H9 (cell line): ENCODE measurements around the gene SHANK3. TPM values are rescaled to one million over a fixed set of nuclear protein-coding genes. Genes with fewer than 3 reads are reported as not detected.

Experiments used
- DNase-seq: peaks from one replicate; pipeline ENCODE4 v3.0.0-alpha.2; 2017
- H2AFZ ChIP-seq: one replicate; pipeline ENCODE4 v1.6.1; 2013; ENCODE audit warnings: mild to moderate bottlenecking, low read length, control low read depth, moderate library complexity
- H2AK5ac ChIP-seq: 2 replicates; pipeline ENCODE4 v1.6.1; 2013; ENCODE audit warnings: low read length, control low read depth, mixed read lengths; ENCODE audit not compliant: insufficient read length
- H2BK120ac ChIP-seq: one replicate; pipeline ENCODE4 v1.6.1; 2013; ENCODE audit warnings: low read depth, mild to moderate bottlenecking, low read length, control low read depth, inconsistent platforms; ENCODE audit not compliant: poor library complexity, severe bottlenecking
- H2BK12ac ChIP-seq: 2 replicates; pipeline ENCODE4 v1.6.1; 2013; ENCODE audit warnings: low read length, control low read depth, mixed read lengths, low read depth; ENCODE audit not compliant: insufficient read length
- H2BK15ac ChIP-seq: 2 replicates; pipeline ENCODE4 v1.6.1; 2013; ENCODE audit warnings: low read depth, low read length, control low read depth
- H2BK20ac ChIP-seq: one replicate; pipeline ENCODE4 v1.6.1; 2013; ENCODE audit warnings: low read depth, mild to moderate bottlenecking, low read length, control low read depth, inconsistent platforms; ENCODE audit not compliant: poor library complexity, severe bottlenecking
- H2BK5ac ChIP-seq: 2 replicates; pipeline ENCODE4 v1.6.1; 2013; ENCODE audit warnings: low read length, control low read depth, mixed read lengths; ENCODE audit not compliant: insufficient read length
- H3K14ac ChIP-seq: 2 replicates; pipeline ENCODE4 v1.6.1; 2013; ENCODE audit warnings: low read length, control low read depth; ENCODE audit not compliant: insufficient read depth
- H3K18ac ChIP-seq: 2 replicates; pipeline ENCODE4 v1.6.1; 2013; ENCODE audit warnings: low read depth, mild to moderate bottlenecking, mixed read lengths, low read length, control low read depth; ENCODE audit not compliant: insufficient read length
- H3K23ac ChIP-seq: 2 replicates; pipeline ENCODE4 v1.6.1; 2013; ENCODE audit warnings: low read length, control low read depth, mixed read lengths, low read depth; ENCODE audit not compliant: insufficient read length
- H3K23me2 ChIP-seq: 2 replicates; pipeline ENCODE4 v1.6.1; 2013; ENCODE audit warnings: low read depth, mild to moderate bottlenecking, mixed read lengths, low read length, control low read depth; ENCODE audit not compliant: insufficient read length, poor library complexity, severe bottlenecking
- H3K27ac ChIP-seq: 2 replicates; pipeline ENCODE4 v1.5.1; 2013; ENCODE audit warnings: low read length, control low read depth, mixed read lengths, low read depth; ENCODE audit not compliant: insufficient read length
- H3K27me3 ChIP-seq: 2 replicates; pipeline ENCODE4 v1.6.1; 2013; ENCODE audit warnings: low read length, control low read depth, inconsistent platforms; ENCODE audit not compliant: insufficient read depth
- H3K4ac ChIP-seq: 2 replicates; pipeline ENCODE4 v1.6.1; 2013; ENCODE audit warnings: low read depth, mild to moderate bottlenecking, control low read depth, inconsistent platforms, low read length, moderate library complexity
- H3K4me1 ChIP-seq: 2 replicates; pipeline ENCODE4 v1.6.1; 2013; ENCODE audit warnings: low read length, control low read depth, inconsistent platforms; ENCODE audit not compliant: insufficient read depth
- H3K4me2 ChIP-seq: 2 replicates; pipeline ENCODE4 v1.6.1; 2013; ENCODE audit warnings: low read length, control low read depth, mixed read lengths; ENCODE audit not compliant: insufficient read length, insufficient read depth
- H3K56ac ChIP-seq: 2 replicates; pipeline ENCODE4 v1.6.1; 2013; ENCODE audit warnings: low read depth, mild to moderate bottlenecking, mixed read lengths, low read length, control low read depth; ENCODE audit not compliant: insufficient read length
- H3K79me1 ChIP-seq: 2 replicates; pipeline ENCODE4 v1.6.1; 2013; ENCODE audit warnings: low read depth, mild to moderate bottlenecking, moderate library complexity, low read length, control low read depth, inconsistent platforms; ENCODE audit not compliant: insufficient read depth, poor library complexity, severe bottlenecking
- H3K79me2 ChIP-seq: 2 replicates; pipeline ENCODE4 v1.6.1; 2013; ENCODE audit warnings: low read length, control low read depth, inconsistent platforms; ENCODE audit not compliant: insufficient read depth
- H3K9ac ChIP-seq: 2 replicates; pipeline ENCODE4 v1.6.1; 2013; ENCODE audit warnings: low read length, control low read depth, mixed read lengths; ENCODE audit not compliant: insufficient read length; ENCODE audit errors: extremely low read depth
- H3K9me3 ChIP-seq: one replicate; pipeline ENCODE4 v1.6.1; 2013; ENCODE audit warnings: low read depth, low read length, inconsistent platforms; ENCODE audit not compliant: control insufficient read depth
- H3T11ph ChIP-seq: one replicate; pipeline ENCODE4 v1.6.1; 2013; ENCODE audit warnings: mild to moderate bottlenecking, low read length, control low read depth, inconsistent platforms
- H4K20me1 ChIP-seq: one replicate; pipeline ENCODE4 v1.6.1; 2013; ENCODE audit not compliant: control insufficient read depth, insufficient read length, insufficient read depth
- H4K5ac ChIP-seq: 2 replicates; pipeline ENCODE4 v1.6.1; 2013; ENCODE audit warnings: low read depth, mild to moderate bottlenecking, mixed read lengths, low read length, control low read depth; ENCODE audit not compliant: insufficient read length
- H4K8ac ChIP-seq: replicated peaks from 2 replicates; pipeline ENCODE4 v1.6.1; 2013; ENCODE audit warnings: low read length, control low read depth, mixed read lengths, low read depth; ENCODE audit not compliant: insufficient read length
- H4K91ac ChIP-seq: 2 replicates; pipeline ENCODE4 v1.6.1; 2013; ENCODE audit warnings: low read depth, mild to moderate bottlenecking, moderate library complexity, mixed read lengths, low read length, control low read depth; ENCODE audit not compliant: insufficient read length
- H3K27ac Mint-ChIP-seq, 3 experiments: 2 replicates in 2 of 3; 3 replicates in 1 of 3; pipeline ENCODE4 v1.8.0; 2020 to 2021; ENCODE audit warnings: mixed read lengths in 3 of 3, mild to moderate bottlenecking in 1 of 3, moderate library complexity in 1 of 3
- H3K27me3 Mint-ChIP-seq: 2 replicates; pipeline ENCODE4 v1.8.0; 2021; ENCODE audit warnings: low read depth, mild to moderate bottlenecking, moderate library complexity, mixed read lengths
- H3K36me3 Mint-ChIP-seq, 3 experiments: 2 replicates in 2 of 3; 3 replicates in 1 of 3; pipeline ENCODE4 v1.8.0; 2020 to 2021; ENCODE audit warnings: low read depth in 3 of 3, mixed read lengths in 3 of 3; ENCODE audit not compliant: insufficient read depth in 1 of 3
- H3K4me1 Mint-ChIP-seq, 2 experiments: 2 replicates each; pipeline ENCODE4 v1.8.0; 2020; ENCODE audit warnings: mixed read lengths in 2 of 2
- H3K4me3 Mint-ChIP-seq, 2 experiments: 2 replicates in 1 of 2; 3 replicates in 1 of 2; pipeline ENCODE4 v1.8.0; 2020 to 2021; ENCODE audit warnings: mild to moderate bottlenecking in 2 of 2, mixed read lengths in 2 of 2, moderate library complexity in 1 of 2
- H3K9me3 Mint-ChIP-seq, 2 experiments: 2 replicates in 1 of 2; 3 replicates in 1 of 2; pipeline ENCODE4 v1.8.0; 2020; ENCODE audit warnings: mild to moderate bottlenecking in 2 of 2, mixed read lengths in 2 of 2, moderate library complexity in 1 of 2
- WGBS: extraction: QIAGEN DNeasy Blood & Tissue Kit; methylation state at CpG from one replicate; pipeline ENCODE4 v1.1.7; 2013; ENCODE audit warnings: missing lambda C conversion rate, low lambda C conversion rate, mixed read lengths; ENCODE audit not compliant: insufficient read length; ENCODE audit errors: extremely low coverage; 5-methylcytosine and 5-hydroxymethylcytosine counted together
- total RNA-seq: library from RNA; stranded (reverse); gene quantifications from 2 replicates; pipeline ENCODE4 v1.2.1, GENCODE V29; 2021
- TF ChIP-seq, protein P1 (sequence below): fragments of 200-600 bp; sonication (generic); conservative IDR thresholded peaks from 3 replicates; pipeline ENCODE4 v1.8.0; 2021; ENCODE audit warnings: antibody characterized with exemption, mild to moderate bottlenecking

Gene SHANK3
- total RNA-seq, 1 experiment from 2014 or later, result 8.7 TPM

GRCh38 chr22:50701076-50701419, 28.4 kb downstream of the SHANK3 start:
- H3K4me3 Mint-ChIP-seq, result no peak overlapping the region
- Histone ChIP-seq H3K27me3 (peaks cover 5% of the 10 kb centered on the region; the same call in 1 of the 2 replicates), H3K4ac (no peak overlapping the region), H4K8ac (no peak overlapping the region), H4K20me1 (no peaks in the 10 kb centered on the region), H3K23ac (no peak overlapping the region), H2BK120ac (no peak overlapping the region), H3T11ph (no peak overlapping the region), H3K4me2 (no peak overlapping the region), H3K79me1 (no peaks in the 10 kb centered on the region), H2BK20ac (no peak overlapping the region), H2BK5ac (no peak overlapping the region), H4K5ac (no peak overlapping the region), H3K79me2 (no peaks in the 10 kb centered on the region), H3K4me1 (no peaks in the 10 kb centered on the region), H2BK15ac (no peak overlapping the region), H2BK12ac (no peak overlapping the region), H2AFZ (no peak overlapping the region), H4K91ac (no peak overlapping the region), H3K56ac (no peak overlapping the region), H3K9ac (no peak overlapping the region), H3K27ac (no peak overlapping the region), H3K18ac (no peak overlapping the region), H3K9me3 (no peaks in the 10 kb centered on the region), H2AK5ac (no peak overlapping the region), H3K14ac (no peak overlapping the region), H3K23me2 (peaks cover 8% of the 10 kb centered on the region)
- no peaks in the 10 kb centered on the region for H3K9me3 Mint-ChIP-seq
- no CpG with 5 or more reads among the region's 7 CpGs for WGBS
- TF ChIP-seq, protein P1, sequence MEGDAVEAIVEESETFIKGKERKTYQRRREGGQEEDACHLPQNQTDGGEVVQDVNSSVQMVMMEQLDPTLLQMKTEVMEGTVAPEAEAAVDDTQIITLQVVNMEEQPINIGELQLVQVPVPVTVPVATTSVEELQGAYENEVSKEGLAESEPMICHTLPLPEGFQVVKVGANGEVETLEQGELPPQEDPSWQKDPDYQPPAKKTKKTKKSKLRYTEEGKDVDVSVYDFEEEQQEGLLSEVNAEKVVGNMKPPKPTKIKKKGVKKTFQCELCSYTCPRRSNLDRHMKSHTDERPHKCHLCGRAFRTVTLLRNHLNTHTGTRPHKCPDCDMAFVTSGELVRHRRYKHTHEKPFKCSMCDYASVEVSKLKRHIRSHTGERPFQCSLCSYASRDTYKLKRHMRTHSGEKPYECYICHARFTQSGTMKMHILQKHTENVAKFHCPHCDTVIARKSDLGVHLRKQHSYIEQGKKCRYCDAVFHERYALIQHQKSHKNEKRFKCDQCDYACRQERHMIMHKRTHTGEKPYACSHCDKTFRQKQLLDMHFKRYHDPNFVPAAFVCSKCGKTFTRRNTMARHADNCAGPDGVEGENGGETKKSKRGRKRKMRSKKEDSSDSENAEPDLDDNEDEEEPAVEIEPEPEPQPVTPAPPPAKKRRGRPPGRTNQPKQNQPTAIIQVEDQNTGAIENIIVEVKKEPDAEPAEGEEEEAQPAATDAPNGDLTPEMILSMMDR, result no peak
- no peak overlapping the region for H3K27ac Mint-ChIP-seq
- peaks cover 6 to 24% of the 10 kb centered on the region in 2 experiments for H3K4me1 Mint-ChIP-seq
- H3K36me3 Mint-ChIP-seq, result peaks cover 0 to 9% (median 4%) of the 10 kb centered on the region in 3 experiments; a peak in 4 of 7 replicates
- peaks cover 37% of the 10 kb centered on the region for H3K27me3 Mint-ChIP-seq
- no peak for DNase-seq
